LNCAP (cell line): ENCODE data around the gene GTF3A.

Experiments used
- TF ChIP-seq, protein P1 (sequence below): fragments of 450-650 bp; IDR thresholded peaks from 2 replicates; pipeline ENCODE4 v1.5.1; 2017; ENCODE audit warnings: mild to moderate bottlenecking

The GTF3A gene

DNA sequence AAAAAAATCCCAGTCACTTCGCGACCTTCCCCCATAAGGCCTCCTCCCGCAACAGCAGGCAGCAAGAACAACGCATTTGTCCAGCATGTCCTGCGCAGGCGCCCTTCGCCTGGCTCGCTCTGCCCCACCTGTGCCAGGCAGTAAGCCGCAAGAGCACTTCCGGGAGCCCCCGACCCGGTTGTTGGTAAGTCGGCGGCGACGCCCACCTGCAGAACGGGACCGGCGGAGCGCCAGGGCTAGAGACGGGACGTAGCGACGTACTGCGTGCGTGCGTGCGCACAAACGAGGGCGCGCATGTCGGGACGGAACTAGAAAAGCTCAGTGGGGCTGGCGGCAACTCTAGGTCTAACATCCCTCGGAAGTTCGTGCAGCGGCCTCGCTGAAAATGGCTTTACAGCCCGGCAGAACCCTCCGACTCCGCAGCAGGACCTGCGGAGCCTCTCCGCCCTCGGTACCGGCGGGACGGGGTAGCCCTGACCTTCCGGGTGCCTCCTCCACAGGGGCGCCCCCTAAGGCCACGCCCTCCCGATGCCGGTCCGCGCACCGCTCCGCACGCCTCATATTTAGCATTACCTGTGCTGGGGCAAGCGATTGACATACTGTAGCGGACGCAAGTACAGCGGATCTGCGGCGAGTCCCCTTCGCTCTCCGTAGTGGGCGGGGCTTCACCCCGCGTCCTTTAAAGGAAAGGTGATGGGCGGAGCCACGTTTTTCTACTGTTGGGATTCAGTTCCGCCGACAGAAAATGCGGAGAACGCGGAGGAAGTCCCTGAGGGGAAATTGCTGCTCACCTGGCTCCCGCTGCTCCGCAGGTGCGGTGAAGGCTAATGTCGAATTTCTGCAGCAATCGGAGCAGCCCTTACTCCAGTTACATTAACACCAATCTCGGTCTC, 25.8 kb downstream of the GTF3A start, which contains the start of gene MTIF3:
Gene MTIF3 (minus strand): TSS at position 629 of the 893 bp plus-strand sequence. CDS start 10,116 bp downstream, outside the sequence.
- TF ChIP-seq, protein P1, sequence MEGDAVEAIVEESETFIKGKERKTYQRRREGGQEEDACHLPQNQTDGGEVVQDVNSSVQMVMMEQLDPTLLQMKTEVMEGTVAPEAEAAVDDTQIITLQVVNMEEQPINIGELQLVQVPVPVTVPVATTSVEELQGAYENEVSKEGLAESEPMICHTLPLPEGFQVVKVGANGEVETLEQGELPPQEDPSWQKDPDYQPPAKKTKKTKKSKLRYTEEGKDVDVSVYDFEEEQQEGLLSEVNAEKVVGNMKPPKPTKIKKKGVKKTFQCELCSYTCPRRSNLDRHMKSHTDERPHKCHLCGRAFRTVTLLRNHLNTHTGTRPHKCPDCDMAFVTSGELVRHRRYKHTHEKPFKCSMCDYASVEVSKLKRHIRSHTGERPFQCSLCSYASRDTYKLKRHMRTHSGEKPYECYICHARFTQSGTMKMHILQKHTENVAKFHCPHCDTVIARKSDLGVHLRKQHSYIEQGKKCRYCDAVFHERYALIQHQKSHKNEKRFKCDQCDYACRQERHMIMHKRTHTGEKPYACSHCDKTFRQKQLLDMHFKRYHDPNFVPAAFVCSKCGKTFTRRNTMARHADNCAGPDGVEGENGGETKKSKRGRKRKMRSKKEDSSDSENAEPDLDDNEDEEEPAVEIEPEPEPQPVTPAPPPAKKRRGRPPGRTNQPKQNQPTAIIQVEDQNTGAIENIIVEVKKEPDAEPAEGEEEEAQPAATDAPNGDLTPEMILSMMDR, result no peak

DNA sequence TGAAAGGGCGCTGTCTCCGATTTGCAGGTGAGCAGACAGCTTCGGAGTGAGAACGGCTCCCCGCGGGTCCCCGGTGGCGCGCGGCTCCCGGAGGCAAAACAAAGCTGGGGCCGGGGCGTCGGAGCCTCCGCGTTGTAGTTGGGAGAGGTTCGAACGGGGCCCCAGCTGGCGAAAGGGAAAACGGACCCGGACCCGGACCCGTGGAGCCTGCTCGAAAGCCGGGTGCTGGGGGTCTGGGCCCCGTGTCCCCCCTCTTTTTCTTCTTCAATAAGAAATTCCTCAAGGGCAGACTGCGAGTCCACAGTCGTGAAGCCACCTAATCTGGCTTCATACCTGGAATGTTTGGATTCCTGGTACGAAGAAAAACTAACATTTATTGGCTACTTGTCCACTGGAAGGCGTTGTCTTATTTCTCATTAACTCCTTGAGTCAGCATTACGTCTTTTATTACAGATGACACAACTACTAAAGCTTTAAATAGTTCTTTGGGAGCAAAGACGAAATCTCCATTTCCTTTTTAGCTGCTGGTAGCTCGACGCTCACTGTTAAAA, 26.6 kb downstream of the GTF3A start:
- TF ChIP-seq, protein P1, result no peak

DNA sequence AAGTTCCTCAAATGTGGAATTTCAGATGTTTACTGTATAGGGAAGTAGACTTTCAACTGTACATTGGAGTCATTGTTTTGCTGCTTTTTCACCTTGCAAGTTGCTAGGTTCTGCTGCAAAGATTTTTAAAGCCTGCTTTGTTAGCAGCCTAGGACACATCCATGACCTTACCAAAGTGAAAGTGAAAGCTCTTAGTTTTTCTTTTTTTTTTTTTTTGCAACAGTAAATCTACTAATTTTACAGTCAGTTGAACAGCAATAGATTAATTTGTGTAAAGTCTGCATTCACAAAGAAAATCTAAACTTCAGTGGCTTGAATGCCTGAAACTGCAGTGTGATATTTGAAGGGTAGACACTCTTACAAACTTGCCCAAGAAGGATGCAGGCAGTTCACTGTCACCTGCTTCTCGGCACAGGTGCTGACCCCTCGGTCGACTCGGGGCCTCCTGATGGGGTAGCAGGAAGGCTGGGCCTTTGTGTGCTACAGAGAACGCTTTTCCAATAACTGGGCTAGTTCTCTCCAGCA, 31.0 kb downstream of the GTF3A start:
- TF ChIP-seq, protein P1, result no peak

DNA sequence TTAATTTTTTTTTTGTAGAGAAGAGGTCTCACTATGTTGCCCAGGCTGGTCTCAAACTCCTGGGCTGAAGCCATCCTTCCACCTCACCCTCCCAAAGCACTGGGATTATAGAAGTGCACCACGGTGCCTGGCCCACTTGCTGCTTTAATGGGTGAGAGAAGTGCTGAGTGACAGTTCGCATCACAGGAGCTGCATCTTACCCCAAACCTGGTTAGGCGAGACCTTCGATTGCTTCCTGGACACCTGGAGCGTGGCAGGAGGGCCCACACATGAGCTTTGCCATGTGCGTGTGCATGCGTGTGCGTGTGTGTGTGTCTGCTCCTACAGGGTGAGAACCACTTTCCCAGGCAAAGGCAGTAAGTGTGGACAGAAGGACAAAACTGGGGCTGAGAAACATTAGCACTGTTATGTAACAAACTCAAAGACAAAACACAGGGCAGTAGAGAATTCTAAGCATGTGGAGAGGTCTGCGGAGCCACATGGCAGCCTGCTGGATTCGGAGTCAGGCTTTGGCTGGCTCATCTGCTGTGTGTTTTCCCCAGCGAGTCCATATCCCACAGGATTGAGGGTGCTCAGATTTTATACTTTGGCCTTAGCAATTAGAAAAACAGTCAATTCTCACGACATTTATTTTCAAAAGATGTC, 37.6 kb downstream of the GTF3A start:
- TF ChIP-seq, protein P1, result no peak

DNA sequence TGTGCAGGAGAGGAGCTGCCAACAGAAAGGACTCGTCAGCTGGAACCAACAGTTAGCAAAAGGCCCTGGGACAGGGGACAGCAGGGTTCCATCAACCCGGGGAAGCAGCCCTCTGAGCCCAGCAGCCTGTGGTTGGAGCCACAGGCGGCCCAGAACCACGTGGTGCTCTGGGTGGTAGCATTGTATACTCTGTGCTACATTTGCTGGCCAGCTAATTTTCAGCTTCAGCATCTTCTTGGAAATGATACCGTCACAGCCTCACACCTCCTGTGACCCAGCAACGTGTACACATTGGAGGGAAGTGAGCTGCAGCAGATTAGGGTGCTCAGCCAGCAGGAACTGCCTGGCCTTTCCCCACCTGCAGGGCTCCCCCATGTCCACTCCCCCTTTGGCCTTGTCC, 39.1 kb downstream of the GTF3A start:
- TF ChIP-seq, protein P1, result no peak

DNA sequence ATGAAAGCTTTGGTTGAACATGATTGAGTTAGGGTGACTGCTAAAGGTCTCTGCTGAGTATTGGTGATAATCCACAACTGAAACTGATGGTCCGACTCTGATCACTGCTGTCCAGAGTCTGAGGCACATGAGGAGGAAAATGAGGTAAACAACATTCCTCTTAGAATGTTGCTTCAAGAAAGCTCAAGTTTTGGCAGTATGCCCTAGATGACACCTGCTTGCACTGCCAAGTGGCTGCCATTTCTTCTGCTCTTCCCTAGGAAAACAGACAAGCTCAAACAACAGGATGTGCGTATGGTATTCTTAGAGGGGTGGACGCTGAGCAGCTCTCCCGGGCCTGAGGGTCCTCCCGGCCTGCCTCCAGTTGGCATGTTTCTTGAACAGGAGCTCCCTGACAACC, 41.2 kb downstream of the GTF3A start:
- TF ChIP-seq, protein P1, result no peak

DNA sequence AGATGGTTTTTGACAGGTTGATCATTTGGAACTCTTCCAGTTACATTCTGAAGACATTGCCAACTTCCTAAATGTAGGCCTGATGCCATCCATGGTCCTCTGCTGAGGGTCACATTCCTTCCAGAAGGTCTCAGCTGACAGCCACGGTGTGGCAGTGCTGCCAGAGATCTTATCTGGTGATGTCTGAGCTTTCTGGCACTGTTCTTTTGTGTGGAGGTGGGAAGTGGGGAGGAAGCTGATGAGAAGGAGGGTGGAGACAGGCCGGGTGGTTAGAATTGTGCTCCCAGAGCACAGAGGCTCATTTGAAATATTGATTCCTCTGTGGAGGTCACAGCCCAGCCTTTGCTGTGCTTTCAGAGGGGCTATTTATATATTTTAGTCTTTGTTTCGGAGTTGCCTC, 42.1 kb downstream of the GTF3A start:
- TF ChIP-seq, protein P1, result no peak
